Esophagus squamous epithelium (tissue), 4 donors: ENCODE data around the gene TUBG1.

ENCODE experiments used
- CTCF ChIP-seq, 6 experiments: fragments of 450-650 bp in 4 of 6; fragments of 200-600 bp in 2 of 6; sonication (generic) in 2 of 6; IDR thresholded peaks; one replicate each; pipeline ENCODE4 v1.5.1; 2016 to 2019; ENCODE audit warnings: antibody characterized with exemption in 6 of 6, mild to moderate bottlenecking in 4 of 6, moderate library complexity in 4 of 6
- POLR2A ChIP-seq, 4 donors: fragments of 450-650 bp; IDR thresholded peaks; one replicate each; pipeline ENCODE4 v1.6.1; 2017; ENCODE audit warnings: antibody characterized with exemption in 4 of 4, mild to moderate bottlenecking in 4 of 4, moderate library complexity in 3 of 4

GRCh38 chr17:42590886-42591285, 18.6 kb upstream of the TUBG1 start:
- no peak for TF ChIP-seq CTCF (IDR thresholded peaks at IDR 0.05)
- TF ChIP-seq POLR2A (IDR thresholded peaks at IDR 0.05) = no peak
